VCaP (cell line): Measurements from ENCODE around the gene ABCE1.

Source experiments
- H3K27ac ChIP-seq: fragments of 450-650 bp; 2 replicates; pipeline ENCODE4 v1.5.1; 2017
- CTCF ChIP-seq: fragments of 450-650 bp; conservative IDR thresholded peaks from 2 replicates; pipeline ENCODE4 v1.5.1; 2017; ENCODE audit warnings: mild to moderate bottlenecking, moderate library complexity

ABCE1 gene

GRCh38 chr4:145061318-145061920, 36.7 kb upstream of the ABCE1 start:
- TF ChIP-seq CTCF = peak; percentile 64
- peak overlapping the region; percentile 52; the same call in 1 of the 2 replicates for H3K27ac ChIP-seq

DNA sequence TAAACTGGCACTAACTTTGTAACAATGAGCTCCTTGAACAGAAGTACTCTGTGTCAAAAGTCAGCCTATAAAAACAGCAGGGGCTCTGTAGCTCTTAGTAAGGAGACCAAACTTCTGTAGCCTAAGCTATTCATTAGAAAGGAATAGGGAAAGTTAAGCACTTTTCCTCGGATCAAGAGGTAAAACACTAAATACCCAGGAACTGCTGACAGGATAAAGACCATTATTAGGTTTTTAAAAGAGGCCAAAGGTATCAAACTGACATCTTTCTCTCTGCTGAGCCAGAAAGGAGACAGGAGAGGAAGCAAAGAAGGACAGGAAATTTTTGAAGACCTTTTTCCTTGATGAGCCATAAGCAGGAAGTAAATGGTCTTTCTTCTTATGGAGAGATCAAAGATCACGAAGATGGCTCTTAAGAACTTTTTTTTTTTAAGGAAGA, 32.0 kb upstream of the ABCE1 start:
- no peak overlapping the region for H3K27ac ChIP-seq

GRCh38 chr4:145069361-145069760, 28.8 kb upstream of the ABCE1 start:
- no peak for TF ChIP-seq CTCF
- H3K27ac ChIP-seq = no peak overlapping the region

More for the DNA sequence above, 32.0 kb upstream of the ABCE1 start:
- no peak for TF ChIP-seq CTCF

- TF ChIP-seq CTCF = no peak
- no peak overlapping the region for H3K27ac ChIP-seq
Observed at GRCh38 chr4:145071560-145071959, 26.6 kb upstream of the ABCE1 start.

- TF ChIP-seq CTCF = no peak
- no peak overlapping the region for H3K27ac ChIP-seq
Observed at GRCh38 chr4:145075742-145076468, 22.2 kb upstream of the ABCE1 start.

- TF ChIP-seq CTCF = no peak
- no peak overlapping the region for H3K27ac ChIP-seq
Observed at GRCh38 chr4:145076469-145076855, 21.6 kb upstream of the ABCE1 start.

DNA sequence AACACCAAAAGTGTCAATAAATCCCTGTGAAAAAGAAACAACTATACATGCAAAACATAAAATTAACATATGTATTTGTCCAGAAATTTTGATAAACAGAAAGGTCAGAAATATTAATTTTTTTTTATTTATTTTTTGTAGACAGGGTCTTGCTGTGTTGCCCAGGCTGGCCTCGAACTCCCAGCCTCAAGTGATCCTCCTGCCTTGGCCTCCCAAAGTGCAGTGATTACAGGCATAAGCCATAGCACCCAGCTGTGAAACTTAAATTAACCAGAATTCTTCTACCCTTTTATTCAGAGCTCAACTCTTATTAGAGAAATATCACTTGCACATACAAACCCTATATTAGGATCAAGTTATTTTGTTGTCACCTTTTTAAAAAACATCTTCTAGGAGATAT, 16.4 kb upstream of the ABCE1 start:
- H3K27ac ChIP-seq = no peak overlapping the region
- TF ChIP-seq CTCF = no peak
